ENCODE results near the gene PIN4.

Gene PIN4

DNA sequence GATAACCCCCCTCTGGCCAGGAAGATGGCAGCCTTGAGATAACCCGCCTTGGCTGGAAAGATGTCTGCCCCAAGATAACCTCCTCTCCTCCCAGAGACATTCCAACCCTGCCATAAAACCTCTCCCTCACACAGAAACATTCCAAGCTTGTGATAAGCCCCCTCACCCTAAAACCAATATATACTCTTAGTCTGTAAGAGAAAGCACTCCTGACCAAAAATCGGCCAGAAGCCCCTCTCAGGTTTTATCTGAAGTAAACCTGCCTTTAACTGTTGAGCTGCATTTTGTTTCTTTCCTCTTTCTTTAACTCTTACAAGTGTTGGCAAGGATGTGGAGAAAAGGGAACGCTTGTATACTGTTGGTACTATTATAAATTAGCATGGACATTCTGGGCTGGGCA lies 48.7 kb downstream of the PIN4 start:
- TF ChIP-seq, protein P1, sequence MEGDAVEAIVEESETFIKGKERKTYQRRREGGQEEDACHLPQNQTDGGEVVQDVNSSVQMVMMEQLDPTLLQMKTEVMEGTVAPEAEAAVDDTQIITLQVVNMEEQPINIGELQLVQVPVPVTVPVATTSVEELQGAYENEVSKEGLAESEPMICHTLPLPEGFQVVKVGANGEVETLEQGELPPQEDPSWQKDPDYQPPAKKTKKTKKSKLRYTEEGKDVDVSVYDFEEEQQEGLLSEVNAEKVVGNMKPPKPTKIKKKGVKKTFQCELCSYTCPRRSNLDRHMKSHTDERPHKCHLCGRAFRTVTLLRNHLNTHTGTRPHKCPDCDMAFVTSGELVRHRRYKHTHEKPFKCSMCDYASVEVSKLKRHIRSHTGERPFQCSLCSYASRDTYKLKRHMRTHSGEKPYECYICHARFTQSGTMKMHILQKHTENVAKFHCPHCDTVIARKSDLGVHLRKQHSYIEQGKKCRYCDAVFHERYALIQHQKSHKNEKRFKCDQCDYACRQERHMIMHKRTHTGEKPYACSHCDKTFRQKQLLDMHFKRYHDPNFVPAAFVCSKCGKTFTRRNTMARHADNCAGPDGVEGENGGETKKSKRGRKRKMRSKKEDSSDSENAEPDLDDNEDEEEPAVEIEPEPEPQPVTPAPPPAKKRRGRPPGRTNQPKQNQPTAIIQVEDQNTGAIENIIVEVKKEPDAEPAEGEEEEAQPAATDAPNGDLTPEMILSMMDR (IDR thresholded peaks at IDR 0.05): no peak
- no peak overlapping the region for H3K4me3 ChIP-seq
- DNase-seq (ENCODE audit: low spot score): no peak
- H3K27ac ChIP-seq: no peak overlapping the region

GRCh38 chrX:72236841-72237240 lies 55.3 kb downstream of the PIN4 start:
- Histone ChIP-seq H3K4me3 (no peak overlapping the region), H3K27ac (no peak overlapping the region)
- TF ChIP-seq, protein P1 (IDR thresholded peaks at IDR 0.05): no peak
- DNase-seq (ENCODE audit: low spot score): no peak

DNA sequence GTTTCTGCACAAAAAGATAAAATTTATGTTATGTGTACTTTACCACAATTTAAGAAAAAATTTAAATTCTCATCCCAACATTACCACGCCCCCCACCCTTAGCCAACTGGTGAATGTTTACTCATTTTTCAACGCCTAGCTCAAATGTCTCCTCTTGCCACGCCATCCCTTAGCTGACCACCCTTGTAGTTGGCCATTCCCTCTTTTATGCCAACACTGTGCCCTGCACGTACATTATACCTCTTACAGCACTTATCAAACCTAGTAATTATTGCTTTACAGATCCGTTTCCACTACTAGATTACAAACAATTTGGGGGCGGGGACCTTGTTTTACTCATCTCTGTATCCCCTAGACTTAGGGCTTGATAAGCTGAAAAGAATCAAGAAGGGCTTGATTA lies 56.6 kb downstream of the PIN4 start:
- H3K27ac ChIP-seq: no peak overlapping the region
- no peak overlapping the region for H3K4me3 ChIP-seq
- no peak for DNase-seq (ENCODE audit: low spot score)
- TF ChIP-seq, protein P1 (IDR thresholded peaks at IDR 0.05): no peak

DNA sequence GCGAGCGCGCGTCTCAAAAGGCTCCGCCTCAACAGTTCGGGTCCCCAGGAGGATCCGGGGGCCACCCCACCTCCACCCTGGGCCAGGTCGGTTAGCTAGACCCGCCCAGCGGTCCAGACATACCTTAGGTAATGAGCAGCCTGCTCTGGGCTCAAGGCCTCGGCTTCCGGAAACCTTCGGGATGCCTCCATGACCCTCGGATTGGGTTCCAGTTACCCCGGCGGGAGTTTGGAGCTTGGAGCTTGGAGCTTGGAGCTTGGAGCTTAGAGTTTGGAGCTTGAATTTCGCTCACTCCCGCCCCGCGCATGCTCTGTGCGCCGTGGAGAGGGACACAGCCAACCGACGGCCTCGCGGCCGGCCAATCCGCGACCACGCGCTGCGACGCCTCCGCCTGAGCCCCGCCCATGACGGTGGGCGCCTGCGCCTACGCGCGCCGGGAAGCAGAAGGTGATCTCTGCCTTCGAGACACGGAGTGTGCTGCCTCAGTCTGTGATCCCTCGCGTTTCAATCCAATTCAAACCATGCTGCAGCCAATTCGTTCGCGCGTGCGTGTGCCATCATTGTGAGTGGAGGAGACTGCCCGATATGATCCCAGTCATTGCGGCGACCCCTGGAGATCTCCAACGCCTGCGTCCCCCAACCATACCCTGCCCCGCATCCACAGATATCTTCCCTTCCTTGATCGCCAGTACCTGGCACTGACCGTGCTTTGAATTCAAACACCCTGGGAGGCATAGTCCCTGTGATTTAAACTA lies 57.3 kb downstream of the PIN4 start, which contains the start of gene ERCC6L:
Gene ERCC6L (minus strand): TSS at position 307 of the 755 bp plus-strand sequence. CDS start 116 bp downstream, at position 191.
- peak within 1 kb of the TSS in 1 of 2 donors; percentile 63 for H3K27ac ChIP-seq
- TF ChIP-seq, protein P1 (IDR thresholded peaks at IDR 0.05): no peak

GRCh38 chrX:72240976-72241375 lies 59.4 kb downstream of the PIN4 start:
- no peak overlapping the region for H3K27ac ChIP-seq
- TF ChIP-seq, protein P1 (IDR thresholded peaks at IDR 0.05): no peak
- no peak overlapping the region for H3K4me3 ChIP-seq
- no peak for DNase-seq (ENCODE audit: low spot score)

More for the DNA sequence above, 57.3 kb downstream of the PIN4 start, which contains the start of gene ERCC6L:
- peak; percentile 83 for DNase-seq (ENCODE audit: low spot score)
- H3K4me3 ChIP-seq: peak within 1 kb of the TSS; percentile 58

DNA sequence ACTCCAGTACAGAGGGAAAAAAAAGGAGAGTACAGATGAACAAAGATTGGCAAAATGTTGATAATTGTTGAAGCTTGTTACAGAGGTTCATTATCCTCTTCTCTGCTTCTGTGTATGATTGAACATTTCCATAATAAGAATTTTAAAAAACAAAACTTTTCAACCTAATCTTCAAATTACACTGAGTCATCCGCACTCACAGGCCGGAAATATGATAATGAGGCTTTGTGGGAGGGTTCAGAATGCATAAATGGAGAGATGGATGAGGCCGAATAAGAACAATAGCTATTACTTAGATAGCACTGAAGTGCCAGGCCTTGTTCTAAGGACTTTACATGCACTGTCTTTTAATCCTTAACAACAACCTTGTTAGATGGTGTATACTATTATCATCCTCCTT lies 61.9 kb downstream of the PIN4 start:
- TF ChIP-seq, protein P1 (IDR thresholded peaks at IDR 0.05): no peak
- no peak overlapping the region for H3K4me3 ChIP-seq
- DNase-seq (ENCODE audit: low spot score): no peak
- peak overlapping the region in 1 of 2 donors; percentile 5 for H3K27ac ChIP-seq
